ENCODE results near the gene PRKG1. TPM values are rescaled to one million over a fixed set of nuclear protein-coding genes. Genes with fewer than 3 reads are reported as not detected.

Gene PRKG1
- total RNA-seq, 4 donors from 2014 or later = 17.1 to 36.4 (median 25.8) TPM

- ATAC-seq (ENCODE audit: low FRiP score) (no peak), DNase-seq (ENCODE audit: low spot score) (no peak)
- no peak for TF ChIP-seq CTCF (IDR thresholded peaks at IDR 0.05)
Measured at GRCh38 chr10:52106899-52107298, 1032.6 kb downstream of the PRKG1 start.

- DNase-seq (ENCODE audit: low spot score) = no peak
- no peak for ATAC-seq (ENCODE audit: low FRiP score)
- TF ChIP-seq CTCF (IDR thresholded peaks at IDR 0.05) = no peak
Measured at GRCh38 chr10:52108236-52108635, 1033.9 kb downstream of the PRKG1 start.

- DNase-seq (ENCODE audit: low spot score) (no peak), ATAC-seq (ENCODE audit: low FRiP score) (no peak)
- TF ChIP-seq CTCF (IDR thresholded peaks at IDR 0.05) = no peak
Measured at GRCh38 chr10:52110576-52110975, 1036.3 kb downstream of the PRKG1 start.

- no peak for TF ChIP-seq CTCF (IDR thresholded peaks at IDR 0.05)
- DNase-seq (ENCODE audit: low spot score) (no peak), ATAC-seq (ENCODE audit: low FRiP score) (no peak)
Measured at GRCh38 chr10:52111101-52111891, 1037.0 kb downstream of the PRKG1 start.

- ATAC-seq (ENCODE audit: low FRiP score) = no peak
Measured at GRCh38 chr10:52115823-52116222, 1041.5 kb downstream of the PRKG1 start.

GRCh38 chr10:52119507-52119906, 1045.2 kb downstream of the PRKG1 start:
- ATAC-seq (ENCODE audit: low FRiP score) = no peak
- no peak for TF ChIP-seq CTCF (IDR thresholded peaks at IDR 0.05)

More at GRCh38 chr10:52115823-52116222, 1041.5 kb downstream of the PRKG1 start:
- DNase-seq (ENCODE audit: low spot score) = no peak
- no peak for TF ChIP-seq CTCF (IDR thresholded peaks at IDR 0.05)

GRCh38 chr10:52121688-52122087, 1047.4 kb downstream of the PRKG1 start:
- DNase-seq (ENCODE audit: low spot score) (no peak), ATAC-seq (ENCODE audit: low FRiP score) (no peak)
- TF ChIP-seq CTCF (IDR thresholded peaks at IDR 0.05) = no peak

More at GRCh38 chr10:52119507-52119906, 1045.2 kb downstream of the PRKG1 start:
- no peak for DNase-seq (ENCODE audit: low spot score)

All from omental fat pad (tissue), 4 donors.